Left lung (tissue), 10 donors: ENCODE measurements around the gene CNDP1. TPM values are rescaled to one million over a fixed set of nuclear protein-coding genes. Genes with fewer than 3 reads are reported as not detected.

Experiments
- ATAC-seq: fragments of 200-7000 bp; cut with Tn5 transposase; one replicate; pipeline ENCODE4 v1.9.1; 2020; ENCODE audit warnings: moderate library complexity
- DNase-seq, 4 donors: peaks; one replicate each; pipeline ENCODE4 v3.0.0-alpha.2; 2013 to 2020
- H3K27ac ChIP-seq, 2 donors: fragments of 200-600 bp; sonication (generic) in 1 of 2; one replicate each; pipeline versions ENCODE4 v1.5.0 to v1.8.0; 2020 to 2021
- H3K27me3 ChIP-seq, 2 donors: fragments of 200-600 bp; sonication (generic) in 1 of 2; one replicate each; pipeline versions ENCODE4 v1.5.0 to v1.8.0; 2020 to 2021
- H3K36me3 ChIP-seq, 2 donors: fragments of 200-600 bp; sonication (generic) in 1 of 2; one replicate each; pipeline versions ENCODE4 v1.5.0 to v1.8.0; 2020 to 2021
- H3K4me1 ChIP-seq, 2 donors: fragments of 200-600 bp; one replicate each; pipeline ENCODE4 v1.8.0; 2021
- H3K4me3 ChIP-seq, 2 donors: fragments of 200-600 bp; sonication (generic) in 1 of 2; one replicate each; pipeline versions ENCODE4 v1.5.0 to v1.8.0; 2020 to 2021; ENCODE audit warnings: mild to moderate bottlenecking in 1 of 2
- H3K9me3 ChIP-seq, 2 donors: fragments of 200-600 bp; sonication (generic) in 1 of 2; one replicate each; pipeline versions ENCODE4 v1.5.0 to v1.8.0; 2020 to 2021
- intact Hi-C, 2 donors: fragments of 100-400 bp; cut with DNase I; formaldehyde crosslinking; loops; one replicate each; pipeline versions ENCODE4 v1.11.2 to v1.14.2; 2022
- polyA plus RNA-seq, 6 donors: library from polyadenylated mRNA; unstranded; fragments of 120-200 nt; gene quantifications; one replicate each; pipeline ENCODE4 v1.2.1, GENCODE V29; 2013; ENCODE audit not compliant: insufficient read length in 6 of 6
- total RNA-seq, 2 donors: library from RNA; stranded (reverse); fragmentation: NEBNext Ultra II Directional; extraction: Animal tissue kit (Norgen Biotek cat#: 25700); gene quantifications; one replicate each; pipeline ENCODE4 v1.2.1, GENCODE V29; 2021
- TF ChIP-seq, protein P1 (sequence below), 2 donors: fragments of 200-600 bp; sonication (generic) in 1 of 2; IDR thresholded peaks; one replicate each; pipeline versions ENCODE4 v1.5.0 to v1.8.0; 2021; ENCODE audit warnings: antibody characterized with exemption in 2 of 2
- donor health status: DM: no; HTN: yes; CAD: no.
- donor health status: DM: no; HTN: no; CAD: no.

CNDP1 gene
- total and polyA plus RNA-seq, 8 donors, result 0.20 to 0.56 (median 0.37) TPM; not detected in 2

DNA sequence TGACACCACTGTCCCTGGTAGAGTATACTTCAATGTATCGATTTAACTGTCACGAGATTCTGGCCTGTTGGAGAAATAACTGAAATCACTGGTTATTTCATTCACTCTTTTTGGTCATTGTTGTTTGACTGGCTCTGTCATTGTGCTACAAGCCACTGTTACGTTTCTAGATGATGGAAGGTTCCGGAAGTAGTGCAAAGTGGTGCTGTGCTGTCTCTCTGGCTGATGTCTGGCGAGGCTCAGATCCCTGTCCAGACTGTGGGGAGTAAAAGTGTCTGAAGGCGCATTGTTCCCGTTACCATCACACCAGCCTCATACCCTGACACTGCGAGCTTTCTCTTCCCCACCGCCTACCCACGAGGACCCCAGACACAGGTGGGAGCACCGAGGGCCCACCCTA is 11.7 kb downstream of the CNDP1 start:
- Histone ChIP-seq H3K27ac (peak overlapping the region in 1 of 2 donors; percentile 61), H3K4me3 (no peak overlapping the region), H3K27me3 (no peaks in the 10 kb centered on the region), H3K36me3 (no peaks in the 10 kb centered on the region), H3K9me3 (peaks cover 0 to 19% of the 10 kb centered on the region in 2 donors), H3K4me1 (peaks cover 0 to 12% of the 10 kb centered on the region in 2 donors)
- DNase-seq (no peak), ATAC-seq (no peak)
- TF ChIP-seq, protein P1, sequence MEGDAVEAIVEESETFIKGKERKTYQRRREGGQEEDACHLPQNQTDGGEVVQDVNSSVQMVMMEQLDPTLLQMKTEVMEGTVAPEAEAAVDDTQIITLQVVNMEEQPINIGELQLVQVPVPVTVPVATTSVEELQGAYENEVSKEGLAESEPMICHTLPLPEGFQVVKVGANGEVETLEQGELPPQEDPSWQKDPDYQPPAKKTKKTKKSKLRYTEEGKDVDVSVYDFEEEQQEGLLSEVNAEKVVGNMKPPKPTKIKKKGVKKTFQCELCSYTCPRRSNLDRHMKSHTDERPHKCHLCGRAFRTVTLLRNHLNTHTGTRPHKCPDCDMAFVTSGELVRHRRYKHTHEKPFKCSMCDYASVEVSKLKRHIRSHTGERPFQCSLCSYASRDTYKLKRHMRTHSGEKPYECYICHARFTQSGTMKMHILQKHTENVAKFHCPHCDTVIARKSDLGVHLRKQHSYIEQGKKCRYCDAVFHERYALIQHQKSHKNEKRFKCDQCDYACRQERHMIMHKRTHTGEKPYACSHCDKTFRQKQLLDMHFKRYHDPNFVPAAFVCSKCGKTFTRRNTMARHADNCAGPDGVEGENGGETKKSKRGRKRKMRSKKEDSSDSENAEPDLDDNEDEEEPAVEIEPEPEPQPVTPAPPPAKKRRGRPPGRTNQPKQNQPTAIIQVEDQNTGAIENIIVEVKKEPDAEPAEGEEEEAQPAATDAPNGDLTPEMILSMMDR (IDR thresholded peaks at IDR 0.05), result no peak
- intact Hi-C loops, result no loop called here

DNA sequence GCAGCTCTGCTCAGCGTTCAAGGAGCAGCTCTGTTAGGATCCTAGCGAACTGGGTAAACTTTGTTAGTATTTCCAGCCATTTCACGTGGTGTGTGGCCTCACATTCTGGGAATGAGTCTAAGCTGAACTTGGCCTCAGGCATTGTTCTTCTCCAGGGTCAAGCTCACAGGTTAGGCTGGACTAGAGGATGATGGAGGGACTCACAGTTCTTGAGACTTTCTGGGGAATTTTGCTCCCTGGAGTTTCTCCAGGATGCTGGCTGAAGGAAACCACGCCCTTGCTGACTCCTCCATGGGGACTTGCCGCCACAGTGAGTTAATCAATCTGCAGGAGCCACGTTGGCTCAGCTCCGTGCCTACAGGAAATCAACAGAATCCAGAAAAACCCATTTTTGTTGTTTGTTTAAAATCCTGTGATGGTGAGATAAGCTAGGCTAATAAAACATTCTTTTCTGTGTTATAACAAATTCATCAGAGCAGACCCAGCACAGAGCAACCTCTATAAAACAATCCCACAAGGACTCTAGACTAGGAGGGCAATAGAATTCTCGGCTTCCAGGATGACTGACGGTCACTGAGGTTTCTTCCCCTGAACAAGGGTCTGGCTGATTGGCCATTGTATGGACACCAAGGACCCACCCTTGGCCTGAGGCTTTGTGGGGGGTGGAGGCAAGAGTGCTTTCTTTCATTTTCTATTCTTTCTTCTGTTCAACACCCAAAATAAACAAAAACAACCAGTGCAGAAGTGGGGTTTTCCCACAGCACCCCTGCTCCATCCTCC is 12.6 kb downstream of the CNDP1 start:
- DNase-seq (no peak), ATAC-seq (peak; percentile 23)
- Histone ChIP-seq H3K27ac (peak overlapping the region; percentile 19 to 61), H3K27me3 (no peaks in the 10 kb centered on the region), H3K9me3 (peaks cover 0 to 19% of the 10 kb centered on the region in 2 donors), H3K4me1 (peaks cover 0 to 12% of the 10 kb centered on the region in 2 donors), H3K4me3 (no peak overlapping the region), H3K36me3 (no peaks in the 10 kb centered on the region)
- TF ChIP-seq, protein P1 (IDR thresholded peaks at IDR 0.05), result no peak
- intact Hi-C loops, result no loop called here

DNA sequence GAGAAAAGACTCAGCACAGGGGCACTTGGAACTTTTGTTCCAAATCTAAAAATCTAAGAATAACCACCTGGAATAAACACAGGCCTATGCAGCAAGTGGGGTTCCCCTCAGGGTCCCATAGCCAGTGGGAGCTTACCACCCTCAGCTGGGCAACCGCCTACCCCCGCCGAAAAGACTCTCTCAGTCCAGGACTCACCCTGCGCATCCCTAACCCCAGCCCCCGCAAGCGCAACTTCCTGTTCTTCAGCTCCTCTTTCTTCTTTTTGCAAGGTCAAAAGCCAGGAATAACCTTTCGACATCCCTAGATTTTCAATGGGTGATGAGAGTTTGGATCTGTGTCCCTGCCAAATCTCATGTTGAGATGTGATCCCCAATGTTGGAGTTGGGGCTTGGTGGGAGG is 13.6 kb downstream of the CNDP1 start:
- no peaks in the 10 kb centered on the region for H3K27me3 ChIP-seq
- H3K27ac ChIP-seq, result no peak overlapping the region
- H3K9me3 ChIP-seq, result peaks cover 0 to 19% of the 10 kb centered on the region in 2 donors
- no peak for ATAC-seq
- H3K36me3 ChIP-seq, result no peaks in the 10 kb centered on the region
- peaks cover 0 to 12% of the 10 kb centered on the region in 2 donors for H3K4me1 ChIP-seq
- H3K4me3 ChIP-seq, result no peak overlapping the region
- intact Hi-C loops, result no loop called here
- TF ChIP-seq, protein P1 (IDR thresholded peaks at IDR 0.05), result no peak
- no peak for DNase-seq

- Histone ChIP-seq H3K4me1 (peaks cover 0 to 12% of the 10 kb centered on the region in 2 donors), H3K4me3 (no peak overlapping the region), H3K27me3 (no peaks in the 10 kb centered on the region), H3K27ac (no peak overlapping the region), H3K9me3 (peaks cover 0 to 19% of the 10 kb centered on the region in 2 donors), H3K36me3 (no peaks in the 10 kb centered on the region)
- TF ChIP-seq, protein P1 (IDR thresholded peaks at IDR 0.05), result no peak
- intact Hi-C loops, result no loop called here
- ATAC-seq (no peak), DNase-seq (no peak)
Observed at GRCh38 chr18:74549591-74550104, 15.3 kb downstream of the CNDP1 start.

DNA sequence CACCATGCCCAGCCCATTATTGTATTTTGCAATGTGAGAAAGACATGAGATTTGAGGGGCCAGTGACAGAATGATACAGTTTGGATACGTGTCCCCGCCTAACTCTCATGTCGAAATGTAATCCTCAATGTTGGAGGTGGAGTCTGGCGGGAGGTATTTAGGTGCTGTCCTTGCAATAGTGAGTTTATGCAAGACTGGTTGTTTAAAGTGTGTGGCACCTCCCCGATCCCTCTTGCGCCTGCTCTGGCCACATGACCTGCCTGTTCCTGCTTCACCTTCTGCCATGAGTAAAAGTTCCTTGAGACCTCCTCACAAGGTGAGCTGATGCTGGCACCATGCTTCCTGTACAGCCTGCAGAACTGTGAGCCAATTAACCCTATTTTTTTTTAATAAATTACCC is 16.6 kb downstream of the CNDP1 start:
- TF ChIP-seq, protein P1 (IDR thresholded peaks at IDR 0.05), result no peak
- Histone ChIP-seq H3K4me3 (no peak overlapping the region), H3K27me3 (no peaks in the 10 kb centered on the region), H3K9me3 (peaks cover 0 to 19% of the 10 kb centered on the region in 2 donors), H3K4me1 (peaks cover 0 to 12% of the 10 kb centered on the region in 2 donors), H3K36me3 (no peaks in the 10 kb centered on the region), H3K27ac (no peak overlapping the region)
- DNase-seq, result no peak
- intact Hi-C loops, result no loop called here
- ATAC-seq, result no peak
